ENCODE results near the gene SEMA3E. TPM values are rescaled to one million over a fixed set of nuclear protein-coding genes. Genes with fewer than 3 reads are reported as not detected.

The SEMA3E gene
- total RNA-seq, 5 donors from 2014 or later (not counting 1 experiment from before 2014, with no cell fraction given) = not detected

DNA sequence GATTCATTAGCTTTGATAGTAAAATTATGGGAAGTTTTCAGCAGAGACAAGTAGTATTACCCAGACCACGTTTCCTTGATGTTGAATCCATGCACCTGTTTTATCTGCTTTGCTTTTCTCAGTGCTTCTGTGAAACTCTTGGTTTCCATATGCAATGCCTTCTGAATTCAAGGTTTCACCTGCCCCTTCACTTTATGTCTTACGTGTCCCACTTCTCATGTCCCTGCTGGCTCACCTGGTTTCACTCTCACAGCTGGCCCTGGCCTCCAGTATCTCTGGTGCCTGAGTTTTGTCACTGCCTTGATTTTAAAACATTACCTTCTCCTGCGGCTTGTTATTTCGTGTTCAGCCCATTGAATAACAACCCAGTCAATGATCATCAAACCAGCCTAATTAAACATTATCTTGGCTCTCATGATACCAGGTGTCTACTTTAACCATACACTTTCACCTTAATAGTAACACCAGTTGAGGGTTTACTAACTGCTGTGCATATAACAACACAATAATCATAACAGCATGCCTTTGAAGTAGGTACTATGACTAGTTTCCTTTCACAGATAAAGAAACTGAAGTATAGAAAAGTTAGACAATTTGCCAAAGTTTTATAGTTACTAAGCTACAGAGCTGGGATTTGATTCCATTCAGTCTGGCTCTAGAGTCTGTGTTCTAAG, 310.5 kb downstream of the SEMA3E start:
- H3K9me3 ChIP-seq = no peaks in the 10 kb centered on the region
- CTCF ChIA-PET = no interaction called here
- no peak overlapping the region for H3K27ac Mint-ChIP-seq
- no peak overlapping the region for H3K27ac ChIP-seq (ENCODE audit: low read length)
- no peak overlapping the region for H3K4me3 Mint-ChIP-seq
- POLR2A ChIA-PET = no interaction called here
- no peak overlapping the region for H3K4me3 ChIP-seq (ENCODE audit: control insufficient read depth in 1 of 2, extremely low read depth in 1 of 2, low read length in 1 of 2)
- H3K4me1 Mint-ChIP-seq = no peaks in the 10 kb centered on the region
- 86% methylated on average over 3 of the region's 4 CpGs for WGBS (ENCODE audit: insufficient coverage)
- H3K36me3 Mint-ChIP-seq = no peaks in the 10 kb centered on the region
- H3K36me3 ChIP-seq (ENCODE audit: control insufficient read depth in 2 of 2, extremely low read depth in 1 of 2, insufficient read depth in 1 of 2, low read length in 1 of 2) = no peaks in the 10 kb centered on the region
- H3K9me3 Mint-ChIP-seq = peaks cover 6 to 9% (median 8%) of the 10 kb centered on the region in 3 donors
- no peaks in the 10 kb centered on the region for H3K4me1 ChIP-seq (ENCODE audit: control insufficient read depth in 1 of 2, extremely low read depth in 1 of 2, insufficient read depth in 2 of 2, low read length in 2 of 2)
- ATAC-seq (replicated peaks in 1 of 4) (no peak), DNase-seq (no peak)
- H3K27me3 ChIP-seq (replicated peaks in 1 of 2; ENCODE audit: control insufficient read depth in 2 of 2, extremely low read depth in 1 of 2, insufficient read depth in 2 of 2, low read length in 1 of 2) = no peaks in the 10 kb centered on the region
- H3K27me3 Mint-ChIP-seq = no peaks in the 10 kb centered on the region

DNA sequence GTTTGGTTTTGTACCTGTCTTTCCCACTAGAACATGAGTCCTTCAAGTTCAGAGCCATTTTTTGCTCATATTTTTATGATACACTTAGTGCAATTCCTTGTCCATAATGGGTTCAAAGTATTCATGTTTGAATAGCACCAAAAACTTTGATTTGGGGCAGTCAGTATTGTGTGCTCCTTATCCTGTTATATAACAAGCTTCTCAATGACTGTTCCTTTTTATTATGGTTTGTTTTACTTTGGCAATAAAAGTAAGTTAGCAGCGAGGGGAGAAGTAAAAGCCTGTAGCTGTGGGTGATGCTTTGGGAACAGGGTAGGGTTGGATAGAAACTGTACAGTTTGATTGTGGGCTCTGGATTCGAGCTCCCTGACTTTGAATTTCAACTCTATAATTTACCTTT, 311.9 kb downstream of the SEMA3E start:
- no peaks in the 10 kb centered on the region for H3K27me3 ChIP-seq (replicated peaks in 1 of 2; ENCODE audit: control insufficient read depth in 2 of 2, extremely low read depth in 1 of 2, insufficient read depth in 2 of 2, low read length in 1 of 2)
- CTCF ChIA-PET = interaction anchor here in 1 of 2 donors (0.7 kb wide), 1 partner anchor 43 kb away, joined by 3 read pairs; no protein-coding TSS in a partner anchor
- H3K27me3 Mint-ChIP-seq = no peaks in the 10 kb centered on the region
- POLR2A ChIA-PET = no interaction called here
- H3K36me3 Mint-ChIP-seq = no peaks in the 10 kb centered on the region
- H3K4me3 ChIP-seq (ENCODE audit: control insufficient read depth in 1 of 2, extremely low read depth in 1 of 2, low read length in 1 of 2) = no peak overlapping the region
- no peaks in the 10 kb centered on the region for H3K4me1 ChIP-seq (ENCODE audit: control insufficient read depth in 1 of 2, extremely low read depth in 1 of 2, insufficient read depth in 2 of 2, low read length in 2 of 2)
- no peaks in the 10 kb centered on the region for H3K9me3 ChIP-seq
- H3K4me1 Mint-ChIP-seq = no peaks in the 10 kb centered on the region
- H3K27ac ChIP-seq (ENCODE audit: low read length) = no peak overlapping the region
- DNase-seq (no peak), ATAC-seq (replicated peaks in 1 of 4) (no peak)
- H3K9me3 Mint-ChIP-seq = peaks cover 3 to 6% (median 5%) of the 10 kb centered on the region in 3 donors
- WGBS (ENCODE audit: insufficient coverage) = no CpG with 5 or more reads among the region's 2 CpGs
- no peak overlapping the region for H3K4me3 Mint-ChIP-seq
- no peak overlapping the region for H3K27ac Mint-ChIP-seq
- no peaks in the 10 kb centered on the region for H3K36me3 ChIP-seq (ENCODE audit: control insufficient read depth in 2 of 2, extremely low read depth in 1 of 2, insufficient read depth in 1 of 2, low read length in 1 of 2)

DNA sequence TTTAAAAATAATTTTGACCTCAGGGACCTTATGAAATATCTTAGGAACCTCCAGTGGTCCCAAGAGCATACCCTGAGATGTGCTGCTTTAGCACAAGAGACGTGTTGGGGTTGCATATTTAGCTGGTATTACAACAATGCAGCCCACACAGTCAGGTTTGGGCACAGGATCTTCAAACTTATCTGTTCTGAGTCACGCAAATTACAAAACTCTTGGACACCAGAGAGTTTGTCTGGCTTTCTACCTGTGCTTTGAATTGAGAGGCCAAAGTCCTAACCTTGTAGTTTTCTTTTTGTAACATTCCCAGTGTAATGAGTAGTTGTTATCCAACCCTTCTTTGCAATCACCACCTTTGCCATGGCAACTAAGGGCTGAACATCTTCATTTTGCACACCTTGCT, 322.7 kb downstream of the SEMA3E start:
- no peak overlapping the region for H3K27ac ChIP-seq (ENCODE audit: low read length)
- ChIA-PET POLR2A (no interaction called here), CTCF (no interaction called here)
- H3K36me3 ChIP-seq (ENCODE audit: control insufficient read depth in 2 of 2, extremely low read depth in 1 of 2, insufficient read depth in 1 of 2, low read length in 1 of 2) = no peaks in the 10 kb centered on the region
- Mint-ChIP-seq H3K36me3 (no peaks in the 10 kb centered on the region), H3K9me3 (peaks cover 6 to 16% (median 10%) of the 10 kb centered on the region in 3 donors), H3K27ac (no peak overlapping the region), H3K4me3 (no peak overlapping the region), H3K27me3 (no peaks in the 10 kb centered on the region), H3K4me1 (no peaks in the 10 kb centered on the region)
- WGBS (ENCODE audit: insufficient coverage) = 33% methylated on average over 1 of the region's 2 CpGs
- no peak for DNase-seq
- no peak for ATAC-seq (replicated peaks in 1 of 4)
- no peaks in the 10 kb centered on the region for H3K9me3 ChIP-seq
- no peaks in the 10 kb centered on the region for H3K4me1 ChIP-seq (ENCODE audit: control insufficient read depth in 1 of 2, extremely low read depth in 1 of 2, insufficient read depth in 2 of 2, low read length in 2 of 2)
- no peak overlapping the region for H3K4me3 ChIP-seq (ENCODE audit: control insufficient read depth in 1 of 2, extremely low read depth in 1 of 2, low read length in 1 of 2)
- no peaks in the 10 kb centered on the region for H3K27me3 ChIP-seq (replicated peaks in 1 of 2; ENCODE audit: control insufficient read depth in 2 of 2, extremely low read depth in 1 of 2, insufficient read depth in 2 of 2, low read length in 1 of 2)

DNA sequence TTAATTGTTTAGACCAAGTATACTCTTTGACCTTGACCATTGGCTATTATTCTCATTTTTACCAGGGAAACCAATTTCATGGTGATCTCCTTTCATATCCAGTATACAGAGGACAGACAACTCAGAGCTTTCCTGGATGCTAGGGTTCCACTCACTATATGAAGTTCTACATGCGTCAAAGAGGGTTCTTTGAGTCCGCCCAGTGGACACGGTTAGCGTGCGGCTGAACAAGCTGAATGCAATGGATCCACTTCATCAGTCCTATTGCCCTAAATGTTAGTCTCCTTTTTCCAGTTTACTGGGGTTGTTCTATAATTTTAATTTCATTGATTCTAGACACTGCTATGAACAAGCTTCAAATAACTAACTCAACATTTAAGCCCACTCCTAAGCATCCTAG, 323.9 kb downstream of the SEMA3E start:
- Mint-ChIP-seq H3K36me3 (no peaks in the 10 kb centered on the region), H3K9me3 (peaks cover 4 to 13% (median 6%) of the 10 kb centered on the region in 3 donors), H3K27me3 (no peaks in the 10 kb centered on the region), H3K4me3 (no peak overlapping the region), H3K4me1 (no peaks in the 10 kb centered on the region), H3K27ac (no peak overlapping the region)
- H3K4me3 ChIP-seq (ENCODE audit: control insufficient read depth in 1 of 2, extremely low read depth in 1 of 2, low read length in 1 of 2) = no peak overlapping the region
- ATAC-seq (replicated peaks in 1 of 4) (no peak), DNase-seq (no peak)
- no peaks in the 10 kb centered on the region for H3K27me3 ChIP-seq (replicated peaks in 1 of 2; ENCODE audit: control insufficient read depth in 2 of 2, extremely low read depth in 1 of 2, insufficient read depth in 2 of 2, low read length in 1 of 2)
- H3K36me3 ChIP-seq (ENCODE audit: control insufficient read depth in 2 of 2, extremely low read depth in 1 of 2, insufficient read depth in 1 of 2, low read length in 1 of 2) = no peaks in the 10 kb centered on the region
- no peak overlapping the region for H3K27ac ChIP-seq (ENCODE audit: low read length)
- H3K9me3 ChIP-seq = no peaks in the 10 kb centered on the region
- no peaks in the 10 kb centered on the region for H3K4me1 ChIP-seq (ENCODE audit: control insufficient read depth in 1 of 2, extremely low read depth in 1 of 2, insufficient read depth in 2 of 2, low read length in 2 of 2)
- POLR2A ChIA-PET = no interaction called here
- CTCF ChIA-PET = no interaction called here
- 100% methylated on average over 2 of the region's 5 CpGs for WGBS (ENCODE audit: insufficient coverage)

DNA sequence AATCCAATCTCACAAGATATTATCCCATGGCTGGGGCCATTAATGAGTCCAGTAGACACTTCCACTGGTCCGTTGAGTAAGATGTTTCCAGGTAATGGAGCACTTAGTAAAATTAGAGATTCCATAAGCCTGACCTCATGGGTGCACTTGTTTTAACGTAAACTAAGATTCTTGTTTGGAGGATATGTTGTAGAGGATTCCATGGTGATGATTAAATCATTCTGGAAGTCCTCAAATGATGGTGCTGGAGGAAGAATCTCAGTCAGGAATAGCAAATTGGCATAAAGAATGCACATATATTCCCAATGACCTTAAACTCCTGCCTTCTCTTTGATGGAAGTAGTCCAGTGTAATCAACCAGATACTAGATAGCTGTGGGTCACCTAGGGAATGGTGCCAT, 324.3 kb downstream of the SEMA3E start:
- H3K4me3 ChIP-seq (ENCODE audit: control insufficient read depth in 1 of 2, extremely low read depth in 1 of 2, low read length in 1 of 2) = no peak overlapping the region
- no peaks in the 10 kb centered on the region for H3K36me3 ChIP-seq (ENCODE audit: control insufficient read depth in 2 of 2, extremely low read depth in 1 of 2, insufficient read depth in 1 of 2, low read length in 1 of 2)
- POLR2A ChIA-PET = no interaction called here
- no peaks in the 10 kb centered on the region for H3K9me3 ChIP-seq
- Mint-ChIP-seq H3K4me1 (no peaks in the 10 kb centered on the region), H3K9me3 (peaks cover 4 to 13% (median 6%) of the 10 kb centered on the region in 3 donors), H3K27me3 (no peaks in the 10 kb centered on the region), H3K36me3 (no peaks in the 10 kb centered on the region), H3K4me3 (no peak overlapping the region), H3K27ac (no peak overlapping the region)
- H3K4me1 ChIP-seq (ENCODE audit: control insufficient read depth in 1 of 2, extremely low read depth in 1 of 2, insufficient read depth in 2 of 2, low read length in 2 of 2) = no peaks in the 10 kb centered on the region
- H3K27ac ChIP-seq (ENCODE audit: low read length) = no peak overlapping the region
- ATAC-seq (replicated peaks in 1 of 4) (no peak), DNase-seq (no peak)
- CTCF ChIA-PET = no interaction called here
- WGBS (ENCODE audit: insufficient coverage) = 69% methylated on average over 2 of the region's 2 CpGs
- H3K27me3 ChIP-seq (replicated peaks in 1 of 2; ENCODE audit: control insufficient read depth in 2 of 2, extremely low read depth in 1 of 2, insufficient read depth in 2 of 2, low read length in 1 of 2) = no peaks in the 10 kb centered on the region

DNA sequence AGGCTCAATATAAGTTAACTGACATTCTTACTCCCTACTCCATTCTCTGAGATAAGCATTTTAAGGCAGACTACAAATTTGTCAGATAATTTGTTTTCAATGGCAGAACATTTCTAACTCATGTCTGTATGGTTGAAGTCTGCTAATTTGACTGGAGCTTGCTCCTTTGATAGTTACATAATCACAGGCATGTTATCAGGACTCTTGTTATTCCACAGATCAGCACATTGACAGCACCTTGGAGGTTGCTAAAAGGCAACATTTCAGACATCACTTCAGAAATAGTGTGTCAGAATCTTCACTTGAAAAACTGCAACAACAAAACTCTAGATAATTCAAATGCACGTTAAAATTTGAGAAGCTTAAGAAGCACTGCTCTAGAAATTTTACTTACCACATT, 327.9 kb downstream of the SEMA3E start:
- H3K27ac ChIP-seq (ENCODE audit: low read length) = no peak overlapping the region
- no peaks in the 10 kb centered on the region for H3K4me1 ChIP-seq (ENCODE audit: control insufficient read depth in 1 of 2, extremely low read depth in 1 of 2, insufficient read depth in 2 of 2, low read length in 2 of 2)
- no peak overlapping the region for H3K27ac Mint-ChIP-seq
- H3K9me3 Mint-ChIP-seq = peaks cover 0 to 10% (median 0%) of the 10 kb centered on the region in 3 donors
- DNase-seq = no peak
- H3K27me3 Mint-ChIP-seq = no peaks in the 10 kb centered on the region
- no CpG with 5 or more reads among the region's 1 CpG for WGBS (ENCODE audit: insufficient coverage)
- no peak for ATAC-seq (replicated peaks in 1 of 4)
- H3K4me3 Mint-ChIP-seq = no peak overlapping the region
- no peaks in the 10 kb centered on the region for H3K36me3 Mint-ChIP-seq
- POLR2A ChIA-PET = no interaction called here
- H3K27me3 ChIP-seq (replicated peaks in 1 of 2; ENCODE audit: control insufficient read depth in 2 of 2, extremely low read depth in 1 of 2, insufficient read depth in 2 of 2, low read length in 1 of 2) = no peaks in the 10 kb centered on the region
- H3K36me3 ChIP-seq (ENCODE audit: control insufficient read depth in 2 of 2, extremely low read depth in 1 of 2, insufficient read depth in 1 of 2, low read length in 1 of 2) = no peaks in the 10 kb centered on the region
- CTCF ChIA-PET = no interaction called here
- H3K9me3 ChIP-seq = no peaks in the 10 kb centered on the region
- H3K4me1 Mint-ChIP-seq = no peaks in the 10 kb centered on the region
- H3K4me3 ChIP-seq (ENCODE audit: control insufficient read depth in 1 of 2, extremely low read depth in 1 of 2, low read length in 1 of 2) = no peak overlapping the region

DNA sequence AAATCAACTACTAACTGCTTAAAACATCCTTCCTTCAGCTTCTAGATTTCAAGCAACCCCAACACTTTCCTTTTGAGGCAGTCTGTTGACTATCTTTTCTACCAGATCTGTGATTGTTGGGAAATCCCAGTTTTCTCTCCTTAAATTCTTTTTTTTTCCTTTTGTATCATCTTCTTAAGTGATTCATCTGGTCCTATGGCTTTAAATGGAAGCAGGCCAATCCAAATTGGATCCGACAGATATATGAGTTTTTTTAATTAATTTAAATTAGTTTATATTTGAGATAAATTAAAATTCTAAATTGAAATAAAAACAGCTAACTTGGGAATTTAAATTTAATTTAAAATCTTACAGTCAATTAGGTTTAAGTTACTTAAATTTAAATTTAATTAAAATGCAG, 335.0 kb downstream of the SEMA3E start:
- H3K9me3 ChIP-seq = no peaks in the 10 kb centered on the region
- Mint-ChIP-seq H3K27ac (no peak overlapping the region), H3K36me3 (no peaks in the 10 kb centered on the region), H3K27me3 (no peaks in the 10 kb centered on the region), H3K9me3 (peaks cover under 1% of the 10 kb centered on the region in 3 donors), H3K4me3 (no peak overlapping the region), H3K4me1 (no peaks in the 10 kb centered on the region)
- H3K4me3 ChIP-seq (ENCODE audit: control insufficient read depth in 1 of 2, extremely low read depth in 1 of 2, low read length in 1 of 2) = no peak overlapping the region
- ChIA-PET CTCF (no interaction called here), POLR2A (no interaction called here)
- H3K36me3 ChIP-seq (ENCODE audit: control insufficient read depth in 2 of 2, extremely low read depth in 1 of 2, insufficient read depth in 1 of 2, low read length in 1 of 2) = no peaks in the 10 kb centered on the region
- DNase-seq (no peak), ATAC-seq (replicated peaks in 1 of 4) (no peak)
- no peak overlapping the region for H3K27ac ChIP-seq (ENCODE audit: low read length)
- WGBS (ENCODE audit: insufficient coverage) = no CpG with 5 or more reads among the region's 1 CpG
- H3K27me3 ChIP-seq (replicated peaks in 1 of 2; ENCODE audit: control insufficient read depth in 2 of 2, extremely low read depth in 1 of 2, insufficient read depth in 2 of 2, low read length in 1 of 2) = no peaks in the 10 kb centered on the region
- H3K4me1 ChIP-seq (ENCODE audit: control insufficient read depth in 1 of 2, extremely low read depth in 1 of 2, insufficient read depth in 2 of 2, low read length in 2 of 2) = no peaks in the 10 kb centered on the region
